ENCODE measurements around the gene CHST10.

DNA sequence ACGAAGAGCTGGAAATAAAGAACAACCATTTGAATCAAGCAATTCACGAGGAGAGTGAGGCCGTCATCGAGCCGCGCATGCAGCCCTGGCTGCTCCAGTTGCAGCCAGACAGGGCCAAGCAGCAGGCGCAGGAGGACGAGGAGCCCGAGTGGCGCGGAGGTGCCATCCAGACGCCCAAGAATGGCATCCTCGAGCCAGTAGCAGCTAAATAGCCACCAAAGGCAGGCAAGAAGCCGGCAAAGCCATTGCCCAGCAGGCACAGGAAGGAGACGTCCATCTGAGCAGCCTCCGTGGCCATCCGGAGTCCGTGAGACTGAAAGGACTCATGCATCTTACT lies 8.9 kb upstream of the CHST10 start:
- TF ChIP-seq SP1 (IDR thresholded peaks at IDR 0.05) = no peak
- no peak for TF ChIP-seq TAF1 (conservative IDR thresholded peaks at IDR 0.05)
